Osteocyte (in vitro differentiated cells): ENCODE measurements around the gene C3orf38. TPM values are rescaled to one million over a fixed set of nuclear protein-coding genes. Genes with fewer than 3 reads are reported as not detected.
"Not testable (repeated sequence)": the region's sequence is repeated elsewhere in the genome, so short reads cannot be mapped to it uniquely, and the experiment has no call there.

ENCODE experiments used
- DNase-seq: peaks from one replicate; pipeline ENCODE4 v3.0.0; 2021; ENCODE audit warnings: mixed read lengths; ENCODE audit not compliant: unreplicated experiment; ENCODE audit errors: extremely low spot score
- H3K27ac Mint-ChIP-seq: one replicate; pipeline ENCODE4 v1.8.0; 2021; ENCODE audit warnings: mild to moderate bottlenecking, mixed read lengths; ENCODE audit not compliant: unreplicated experiment
- H3K27me3 Mint-ChIP-seq: one replicate; pipeline ENCODE4 v1.8.0; 2021; ENCODE audit warnings: mixed read lengths; ENCODE audit not compliant: unreplicated experiment
- H3K36me3 Mint-ChIP-seq: one replicate; pipeline ENCODE4 v1.8.0; 2021; ENCODE audit warnings: mixed read lengths; ENCODE audit not compliant: unreplicated experiment
- H3K4me1 Mint-ChIP-seq: one replicate; pipeline ENCODE4 v1.8.0; 2021; ENCODE audit warnings: mixed read lengths; ENCODE audit not compliant: unreplicated experiment
- H3K4me3 Mint-ChIP-seq: one replicate; pipeline ENCODE4 v1.8.0; 2021; ENCODE audit warnings: mild to moderate bottlenecking, moderate library complexity, mixed read lengths; ENCODE audit not compliant: unreplicated experiment
- H3K9me3 Mint-ChIP-seq: one replicate; pipeline ENCODE4 v1.8.0; 2021; ENCODE audit warnings: mixed read lengths; ENCODE audit not compliant: unreplicated experiment
- total RNA-seq: library from RNA; stranded (reverse); gene quantifications from 2 replicates; pipeline ENCODE4 v1.2.1, GENCODE V29; 2021
- TF ChIP-seq, protein P1 (sequence below): fragments of 200-600 bp; sonication (generic); IDR thresholded peaks from 2 replicates; pipeline ENCODE4 v1.5.0; 2021; ENCODE audit warnings: antibody characterized with exemption, mild to moderate bottlenecking, moderate library complexity

Gene C3orf38
- total RNA-seq, 1 donor from 2014 or later, result 30.2 TPM

DNA sequence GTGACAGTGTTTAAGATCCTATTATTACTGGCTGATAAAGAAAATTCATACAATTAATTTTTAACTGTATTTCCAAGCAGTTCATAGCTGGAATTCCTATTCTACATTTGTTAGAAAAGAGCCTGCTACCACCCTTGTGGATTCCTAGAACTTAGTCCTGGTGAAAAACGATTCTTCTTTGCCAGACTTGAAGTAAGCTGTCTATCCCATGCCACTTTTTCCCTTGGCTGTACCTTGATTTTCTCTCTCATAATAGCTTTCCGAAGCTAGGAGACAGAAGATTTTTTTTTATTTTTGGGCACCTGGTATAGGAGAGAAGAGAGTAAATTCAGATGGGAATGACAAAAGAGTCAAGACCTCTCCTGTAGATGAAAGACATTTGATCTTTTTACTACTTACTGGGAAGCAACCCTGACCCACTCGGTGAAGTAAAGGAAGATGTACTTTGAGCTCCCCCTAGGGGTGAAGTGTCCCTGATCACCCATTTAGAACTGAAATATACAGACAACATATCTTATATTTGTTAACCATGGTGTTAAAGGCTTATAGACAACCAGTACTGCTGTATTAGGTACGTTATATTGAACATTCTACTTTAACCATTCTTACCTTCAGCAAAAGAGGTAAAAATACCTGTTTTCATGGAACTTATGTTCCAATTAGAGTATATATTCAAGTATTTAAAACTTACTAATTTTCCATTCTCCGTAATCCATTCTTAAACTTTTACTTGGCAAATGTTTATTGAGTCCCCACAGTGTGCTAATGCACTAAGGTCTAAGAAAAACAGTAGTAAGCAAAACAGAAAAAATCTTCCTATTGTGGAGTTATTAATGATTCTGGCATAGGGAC lies 36.2 kb upstream of the C3orf38 start:
- peaks cover 5% of the 10 kb centered on the region for H3K36me3 Mint-ChIP-seq
- TF ChIP-seq, protein P1, sequence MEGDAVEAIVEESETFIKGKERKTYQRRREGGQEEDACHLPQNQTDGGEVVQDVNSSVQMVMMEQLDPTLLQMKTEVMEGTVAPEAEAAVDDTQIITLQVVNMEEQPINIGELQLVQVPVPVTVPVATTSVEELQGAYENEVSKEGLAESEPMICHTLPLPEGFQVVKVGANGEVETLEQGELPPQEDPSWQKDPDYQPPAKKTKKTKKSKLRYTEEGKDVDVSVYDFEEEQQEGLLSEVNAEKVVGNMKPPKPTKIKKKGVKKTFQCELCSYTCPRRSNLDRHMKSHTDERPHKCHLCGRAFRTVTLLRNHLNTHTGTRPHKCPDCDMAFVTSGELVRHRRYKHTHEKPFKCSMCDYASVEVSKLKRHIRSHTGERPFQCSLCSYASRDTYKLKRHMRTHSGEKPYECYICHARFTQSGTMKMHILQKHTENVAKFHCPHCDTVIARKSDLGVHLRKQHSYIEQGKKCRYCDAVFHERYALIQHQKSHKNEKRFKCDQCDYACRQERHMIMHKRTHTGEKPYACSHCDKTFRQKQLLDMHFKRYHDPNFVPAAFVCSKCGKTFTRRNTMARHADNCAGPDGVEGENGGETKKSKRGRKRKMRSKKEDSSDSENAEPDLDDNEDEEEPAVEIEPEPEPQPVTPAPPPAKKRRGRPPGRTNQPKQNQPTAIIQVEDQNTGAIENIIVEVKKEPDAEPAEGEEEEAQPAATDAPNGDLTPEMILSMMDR, result peak; percentile 76
- H3K27ac Mint-ChIP-seq, result no peak overlapping the region
- no peak for DNase-seq
- H3K9me3 Mint-ChIP-seq, result no peaks in the 10 kb centered on the region
- H3K4me3 Mint-ChIP-seq, result no peak overlapping the region
- H3K4me1 Mint-ChIP-seq, result peaks cover 2% of the 10 kb centered on the region
- no peaks in the 10 kb centered on the region for H3K27me3 Mint-ChIP-seq

GRCh38 chr3:88114878-88115549 lies 34.7 kb upstream of the C3orf38 start:
- no peaks in the 10 kb centered on the region for H3K27me3 Mint-ChIP-seq
- DNase-seq, result no peak
- TF ChIP-seq, protein P1, result no peak
- H3K27ac Mint-ChIP-seq, result no peak overlapping the region
- H3K4me1 Mint-ChIP-seq, result peaks cover 2% of the 10 kb centered on the region
- peaks cover 7% of the 10 kb centered on the region for H3K36me3 Mint-ChIP-seq
- no peaks in the 10 kb centered on the region for H3K9me3 Mint-ChIP-seq
- H3K4me3 Mint-ChIP-seq, result no peak overlapping the region

DNA sequence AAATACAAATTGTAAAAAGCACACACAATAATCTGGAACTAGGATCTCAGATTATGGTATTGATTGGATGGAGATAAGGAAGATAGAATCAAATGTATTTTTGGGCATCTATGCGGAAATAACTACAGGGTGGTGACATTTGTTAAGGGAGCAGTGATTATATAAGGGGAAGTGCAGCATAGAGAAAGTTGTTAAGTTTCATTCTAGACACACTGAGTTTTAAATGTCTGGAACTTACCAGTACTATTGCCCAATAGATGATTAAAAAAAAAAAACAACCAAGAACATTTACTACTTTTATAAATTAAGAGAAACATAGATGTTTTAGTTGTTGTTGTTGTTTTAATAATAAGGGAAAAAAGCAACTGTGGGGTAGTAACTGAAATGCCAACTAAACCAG lies 32.1 kb upstream of the C3orf38 start:
- Mint-ChIP-seq H3K4me3 (no peak overlapping the region), H3K27me3 (no peaks in the 10 kb centered on the region), H3K9me3 (no peaks in the 10 kb centered on the region), H3K4me1 (peaks cover 2% of the 10 kb centered on the region), H3K27ac (no peak overlapping the region), H3K36me3 (peaks cover 7% of the 10 kb centered on the region)
- TF ChIP-seq, protein P1, result no peak
- no peak for DNase-seq

- DNase-seq, H3K9me3 Mint-ChIP-seq, H3K27ac Mint-ChIP-seq, H3K27me3 Mint-ChIP-seq, H3K4me3 Mint-ChIP-seq, H3K36me3 Mint-ChIP-seq, H3K4me1 Mint-ChIP-seq: not testable (repeated sequence)
Observed at GRCh38 chr3:88118603-88119002, 31.2 kb upstream of the C3orf38 start.

GRCh38 chr3:88123526-88123925 lies 26.2 kb upstream of the C3orf38 start:
- DNase-seq, result no peak
- H3K4me3 Mint-ChIP-seq, result no peak overlapping the region
- TF ChIP-seq, protein P1, result no peak
- no peaks in the 10 kb centered on the region for H3K27me3 Mint-ChIP-seq
- H3K9me3 Mint-ChIP-seq, result no peaks in the 10 kb centered on the region
- H3K36me3 Mint-ChIP-seq, result peaks cover 2% of the 10 kb centered on the region
- H3K4me1 Mint-ChIP-seq, result no peaks in the 10 kb centered on the region
- no peak overlapping the region for H3K27ac Mint-ChIP-seq
